Measurements from ENCODE around the gene FAM13A.

GRCh38 chr4:88998891-88999290 lies 58.1 kb downstream of the FAM13A start:
- TF ChIP-seq, protein P1, sequence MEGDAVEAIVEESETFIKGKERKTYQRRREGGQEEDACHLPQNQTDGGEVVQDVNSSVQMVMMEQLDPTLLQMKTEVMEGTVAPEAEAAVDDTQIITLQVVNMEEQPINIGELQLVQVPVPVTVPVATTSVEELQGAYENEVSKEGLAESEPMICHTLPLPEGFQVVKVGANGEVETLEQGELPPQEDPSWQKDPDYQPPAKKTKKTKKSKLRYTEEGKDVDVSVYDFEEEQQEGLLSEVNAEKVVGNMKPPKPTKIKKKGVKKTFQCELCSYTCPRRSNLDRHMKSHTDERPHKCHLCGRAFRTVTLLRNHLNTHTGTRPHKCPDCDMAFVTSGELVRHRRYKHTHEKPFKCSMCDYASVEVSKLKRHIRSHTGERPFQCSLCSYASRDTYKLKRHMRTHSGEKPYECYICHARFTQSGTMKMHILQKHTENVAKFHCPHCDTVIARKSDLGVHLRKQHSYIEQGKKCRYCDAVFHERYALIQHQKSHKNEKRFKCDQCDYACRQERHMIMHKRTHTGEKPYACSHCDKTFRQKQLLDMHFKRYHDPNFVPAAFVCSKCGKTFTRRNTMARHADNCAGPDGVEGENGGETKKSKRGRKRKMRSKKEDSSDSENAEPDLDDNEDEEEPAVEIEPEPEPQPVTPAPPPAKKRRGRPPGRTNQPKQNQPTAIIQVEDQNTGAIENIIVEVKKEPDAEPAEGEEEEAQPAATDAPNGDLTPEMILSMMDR (IDR thresholded peaks at IDR 0.05): no peak
- TF ChIP-seq POLR2A (IDR thresholded peaks at IDR 0.05): no peak
